ENCODE measurements around the gene TNS2.
"Not testable (repeated sequence)": the region's sequence is repeated elsewhere in the genome, so short reads cannot be mapped to it uniquely, and the experiment has no call there.

TNS2 gene

GRCh38 chr12:53069621-53070410 is 20.0 kb downstream of the TNS2 start:
- no peak for DNase-seq

GRCh38 chr12:53070877-53071492 is 21.1 kb downstream of the TNS2 start:
- no peak for DNase-seq

- no peak for DNase-seq
Observed at GRCh38 chr12:53071591-53072551, 22.0 kb downstream of the TNS2 start.

- DNase-seq: no peak
Observed at GRCh38 chr12:53073881-53074280, 24.0 kb downstream of the TNS2 start.

GRCh38 chr12:53074283-53074998 is 24.6 kb downstream of the TNS2 start:
- no peak for DNase-seq

- DNase-seq: no peak
Observed at GRCh38 chr12:53074999-53075370, 25.1 kb downstream of the TNS2 start.

- no peak for DNase-seq
Observed at GRCh38 chr12:53076461-53076860, 26.6 kb downstream of the TNS2 start.

GRCh38 chr12:53077030-53077429 is 27.2 kb downstream of the TNS2 start:
- no peak for DNase-seq

- DNase-seq: peak in 2 of 4 experiments; percentile 52 to 54
Observed at GRCh38 chr12:53078425-53079225, 28.8 kb downstream of the TNS2 start.

GRCh38 chr12:53079226-53080117 is 29.6 kb downstream of the TNS2 start, which contains the start of gene SPRYD3:
TSS of gene SPRYD3 (minus strand) at chr12:53079390. CDS start at chr12:53079333, 57 bp downstream.
- peak; percentile 92 to 95 (median 94) for DNase-seq

GRCh38 chr12:53082637-53083175 is 32.8 kb downstream of the TNS2 start:
- no peak for DNase-seq

GRCh38 chr12:53086361-53086760 is 36.5 kb downstream of the TNS2 start:
- no peak for DNase-seq

GRCh38 chr12:53090105-53090504 is 40.2 kb downstream of the TNS2 start:
- DNase-seq: no peak

GRCh38 chr12:53090554-53090953 is 40.7 kb downstream of the TNS2 start:
- DNase-seq: no peak

- no peak for DNase-seq
Observed at GRCh38 chr12:53091756-53092155, 41.9 kb downstream of the TNS2 start.

GRCh38 chr12:53093777-53094393 is 44.0 kb downstream of the TNS2 start:
- no peak for DNase-seq

- DNase-seq: no peak
Observed at GRCh38 chr12:53094394-53094787, 44.5 kb downstream of the TNS2 start.

GRCh38 chr12:53094796-53095595 is 45.1 kb downstream of the TNS2 start:
- not testable (repeated sequence) for DNase-seq

- not testable (repeated sequence) for DNase-seq
Observed at GRCh38 chr12:53095596-53095895, 45.7 kb downstream of the TNS2 start.

Data from activated naive CD4-positive, alpha-beta T cell (primary cell).